H1 (cell line): ENCODE data around the gene RBMS2. TPM values are rescaled to one million over a fixed set of nuclear protein-coding genes. Genes with fewer than 3 reads are reported as not detected.

Experiments
- ASH2L ChIP-seq: fragments of 200-600, 300-600 bp; sonication (generic); IDR thresholded peaks from one replicate; pipeline ENCODE4 v1.7.1; 2017; ENCODE audit warnings: low read length
- CREB1 ChIP-seq: IDR thresholded peaks from 2 replicates; pipeline ENCODE4 v1.6.1; 2012; ENCODE audit warnings: inconsistent platforms
- EGR1 ChIP-seq: IDR thresholded peaks from 2 replicates; pipeline ENCODE4 v1.6.1; 2011; ENCODE audit warnings: low read depth, low read length, borderline replicate concordance
- HDAC2 ChIP-seq, 2 experiments: fragments of 300-600 bp in 1 of 2; sonication (generic) in 1 of 2; IDR thresholded peaks; 2 replicates each; pipeline ENCODE4 v1.6.1; 2011 to 2012; ENCODE audit warnings: low read depth in 2 of 2, low read length in 2 of 2, mild to moderate bottlenecking in 2 of 2, moderate library complexity in 2 of 2, borderline replicate concordance in 1 of 2, inconsistent platforms in 1 of 2
- HDAC6 ChIP-seq: IDR thresholded peaks from one replicate; pipeline ENCODE4 v1.7.1; 2012; ENCODE audit warnings: low read depth, mild to moderate bottlenecking, inconsistent platforms, low read length, moderate library complexity
- RBBP5 ChIP-seq: IDR thresholded peaks from 2 replicates; pipeline ENCODE4 v1.7.1; 2012; ENCODE audit warnings: low read depth, mild to moderate bottlenecking, inconsistent platforms, low read length, moderate library complexity, borderline replicate concordance
- SP2 ChIP-seq: IDR thresholded peaks from 2 replicates; pipeline ENCODE4 v1.6.1; 2012; ENCODE audit warnings: mild to moderate bottlenecking, low read length, inconsistent platforms
- SP4 ChIP-seq: IDR thresholded peaks from 2 replicates; pipeline ENCODE4 v1.6.1; 2012; ENCODE audit warnings: low read length, inconsistent platforms
- TAF7 ChIP-seq: optimal IDR thresholded peaks from 2 replicates; pipeline ENCODE3; 2011; ENCODE audit warnings: low read depth, mild to moderate bottlenecking, inconsistent platforms, low read length, moderate library complexity, borderline replicate concordance
- TBP ChIP-seq: IDR thresholded peaks from 2 replicates; pipeline ENCODE4 v1.6.1; 2011; ENCODE audit warnings: low read depth, low read length, improper control_type of control experiment
- polyA plus RNA-seq, 7 experiments: library from polyadenylated mRNA; depleted of rRNA in 3 of 7; stranded (reverse) in 5 of 7; unstranded in 2 of 7; fragments of >200 nt in 5 of 7; fragments of 200-250 nt in 2 of 7; gene quantifications; 1 replicate in 5 of 7; 2 replicates in 1 of 7; 4 replicates in 1 of 7; pipeline versions ENCODE4 v1.2.1 to v1.2.3, GENCODE V29; 2011 to 2013; ENCODE audit warnings: missing spikeins in 2 of 7, mixed read lengths in 2 of 7
- total RNA-seq: library from RNA; stranded (reverse); fragmentation: NEBNext Ultra II Directional; extraction: Animal tissue kit (Norgen Biotek cat#: 25700); gene quantifications from 2 replicates; pipeline ENCODE4 v1.2.1, GENCODE V29; 2021

RBMS2 gene
- total and polyA plus RNA-seq, 2 of the 8 experiments (the other 6 are each of a cell fraction or from before 2014, with no cell fraction given), result 9.6 to 31.3 TPM

GRCh38 chr12:56634242-56634836 is 112.7 kb downstream of the RBMS2 start (continued):
- TF ChIP-seq SP2 (no peak), TBP (0 out of 2 replicates have a peak, but pooled peaks have one; percentile 38), HDAC2 (IDR thresholded peaks at IDR 0.05; ENCODE audit: borderline replicate concordance in 1 of 2, low read depth in 2 of 2, low read length in 2 of 2) (peak in 1 of 2 experiments; percentile 85; a peak in 1 of 4 replicates), RBBP5 (0 out of 2 replicates have a peak, but pooled peaks have one; percentile 17), TAF7 (peak; percentile 39), HDAC6 (no peak), EGR1 (no peak), CREB1 (0 out of 2 replicates have a peak, but pooled peaks have one; percentile 29), SP4 (no peak), ASH2L (peak; percentile 56)
